Loucy (cell line): Measurements from ENCODE around the gene NRXN3.

ENCODE experiments used
- EZH2phosphoT487 ChIP-seq: fragments of 200-600 bp; IDR thresholded peaks from 2 replicates; pipeline ENCODE4 v1.6.1; 2018; ENCODE audit warnings: antibody characterized with exemption, mild to moderate bottlenecking, moderate library complexity, borderline replicate concordance
- TF ChIP-seq, protein P1 (sequence below): fragments of 200-600 bp; sonication (generic); conservative IDR thresholded peaks from 2 replicates; pipeline ENCODE4 v1.5.1; 2014; ENCODE audit warnings: mild to moderate bottlenecking, antibody characterized with exemption, low read length

DNA sequence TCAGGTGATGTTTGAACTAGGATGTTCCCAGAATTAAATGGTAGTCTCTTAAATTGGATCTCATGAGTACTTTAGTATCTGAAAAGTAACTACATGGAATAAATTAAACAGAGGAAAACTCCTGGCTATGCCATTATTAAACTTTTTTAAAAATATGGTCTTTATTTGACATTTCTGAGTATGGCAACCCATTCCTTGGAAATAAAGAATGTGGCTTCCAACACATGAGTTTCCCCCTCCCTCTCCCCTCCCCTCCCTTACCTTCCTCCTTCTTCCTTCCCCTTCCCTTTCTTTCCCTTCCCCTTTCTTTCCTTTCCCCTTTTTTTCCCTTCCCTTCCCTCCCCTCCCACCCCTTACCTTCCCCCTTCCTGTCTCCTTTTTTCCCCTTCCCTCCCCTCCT, 1100.9 kb downstream of the NRXN3 start:
- TF ChIP-seq, protein P1, sequence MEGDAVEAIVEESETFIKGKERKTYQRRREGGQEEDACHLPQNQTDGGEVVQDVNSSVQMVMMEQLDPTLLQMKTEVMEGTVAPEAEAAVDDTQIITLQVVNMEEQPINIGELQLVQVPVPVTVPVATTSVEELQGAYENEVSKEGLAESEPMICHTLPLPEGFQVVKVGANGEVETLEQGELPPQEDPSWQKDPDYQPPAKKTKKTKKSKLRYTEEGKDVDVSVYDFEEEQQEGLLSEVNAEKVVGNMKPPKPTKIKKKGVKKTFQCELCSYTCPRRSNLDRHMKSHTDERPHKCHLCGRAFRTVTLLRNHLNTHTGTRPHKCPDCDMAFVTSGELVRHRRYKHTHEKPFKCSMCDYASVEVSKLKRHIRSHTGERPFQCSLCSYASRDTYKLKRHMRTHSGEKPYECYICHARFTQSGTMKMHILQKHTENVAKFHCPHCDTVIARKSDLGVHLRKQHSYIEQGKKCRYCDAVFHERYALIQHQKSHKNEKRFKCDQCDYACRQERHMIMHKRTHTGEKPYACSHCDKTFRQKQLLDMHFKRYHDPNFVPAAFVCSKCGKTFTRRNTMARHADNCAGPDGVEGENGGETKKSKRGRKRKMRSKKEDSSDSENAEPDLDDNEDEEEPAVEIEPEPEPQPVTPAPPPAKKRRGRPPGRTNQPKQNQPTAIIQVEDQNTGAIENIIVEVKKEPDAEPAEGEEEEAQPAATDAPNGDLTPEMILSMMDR = no peak
- TF ChIP-seq EZH2phosphoT487 = no peak
